Astrocyte (in vitro differentiated cells and primary cell): ENCODE measurements around the gene FFAR2.

ENCODE experiments used
- CTCF ChIP-seq: IDR thresholded peaks from 2 replicates; pipeline ENCODE4 v1.5.1; 2011; ENCODE audit warnings: low read depth, mild to moderate bottlenecking, inconsistent platforms, low read length, moderate library complexity; ENCODE audit not compliant: insufficient read depth
- EZH2 ChIP-seq: IDR thresholded peaks from 2 replicates; pipeline ENCODE4 v1.6.1; 2012; ENCODE audit warnings: mild to moderate bottlenecking, low read length, inconsistent platforms; ENCODE audit not compliant: insufficient read depth

- TF ChIP-seq EZH2 = no peak
- no peak for TF ChIP-seq CTCF
Measured at GRCh38 chr19:35490364-35490763, 42.3 kb downstream of the FFAR2 start, which contains the start of gene KRTDAP.
